ENCODE data around the gene MYO5A. TPM values are rescaled to one million over a fixed set of nuclear protein-coding genes. Genes with fewer than 3 reads are reported as not detected.

Gene MYO5A
- total and polyA plus RNA-seq, 4 donors = 47.8 to 119 (median 88.4) TPM

DNA sequence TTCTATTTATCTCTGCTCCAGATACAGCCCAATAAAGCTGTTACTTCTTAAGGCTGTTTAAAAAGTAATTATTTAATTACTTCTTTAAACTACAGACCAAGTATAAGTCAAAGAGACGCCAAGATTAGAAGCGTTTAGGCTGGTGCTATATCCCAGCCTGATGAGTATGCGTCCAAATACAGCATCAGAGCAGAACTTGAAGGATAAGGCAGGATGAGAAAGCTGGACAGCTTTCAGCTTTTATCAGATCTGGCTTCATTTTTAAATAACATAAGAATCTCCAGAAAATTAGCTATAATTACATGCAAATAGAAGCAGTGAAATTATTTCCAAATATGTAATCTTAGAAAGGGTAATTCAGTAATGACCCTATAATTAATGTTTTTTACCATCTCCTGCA, 122.8 kb downstream of the MYO5A start:
- Histone ChIP-seq H3K4me1 (ENCODE audit: control insufficient read depth, insufficient read depth, low read length) (no peaks in the 10 kb centered on the region), H3K36me3 (ENCODE audit: control insufficient read depth, insufficient read depth, low read length) (peaks cover 10% of the 10 kb centered on the region), H3K9me3 (ENCODE audit: control insufficient read depth, insufficient read depth, low read length) (no peaks in the 10 kb centered on the region), H3K27ac (ENCODE audit: low read depth, low read length) (no peak overlapping the region), H3K27me3 (ENCODE audit: control insufficient read depth, insufficient read depth, low read length) (no peaks in the 10 kb centered on the region), H3K4me3 (ENCODE audit: low read depth, low read length) (no peak overlapping the region)
- DNase-seq (ENCODE audit: low read depth in 4 of 6, low spot score in 6 of 6) = peak in 1 of 6 donors; percentile 46
- no CpG with 5 or more reads among the region's 3 CpGs for WGBS (ENCODE audit: insufficient coverage)

DNA sequence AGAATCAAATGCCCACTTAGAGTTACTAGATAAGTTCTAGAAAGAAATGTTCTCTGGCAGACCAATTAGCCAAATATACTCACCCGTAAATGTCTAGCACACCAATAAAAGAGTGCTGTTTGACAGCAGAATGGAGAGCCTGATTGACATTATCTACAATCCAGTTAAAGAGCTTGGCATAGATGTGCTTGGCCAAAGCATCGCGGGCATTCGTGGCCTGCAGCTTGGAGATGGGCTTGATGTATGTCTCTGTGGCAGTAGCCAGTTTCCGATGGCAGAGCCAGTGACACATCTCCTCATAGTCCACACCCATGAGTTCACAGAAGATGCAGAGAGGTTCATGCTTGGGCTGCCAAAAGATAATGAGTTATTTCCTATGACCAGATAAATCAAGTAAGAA, 131.6 kb downstream of the MYO5A start:
- Histone ChIP-seq H3K27ac (ENCODE audit: low read depth, low read length) (no peak overlapping the region), H3K9me3 (ENCODE audit: control insufficient read depth, insufficient read depth, low read length) (no peaks in the 10 kb centered on the region), H3K27me3 (ENCODE audit: control insufficient read depth, insufficient read depth, low read length) (no peaks in the 10 kb centered on the region), H3K36me3 (ENCODE audit: control insufficient read depth, insufficient read depth, low read length) (no peaks in the 10 kb centered on the region), H3K4me3 (ENCODE audit: low read depth, low read length) (no peak overlapping the region), H3K4me1 (ENCODE audit: control insufficient read depth, insufficient read depth, low read length) (no peaks in the 10 kb centered on the region)
- DNase-seq (ENCODE audit: low read depth in 4 of 6, low spot score in 6 of 6) = no peak
- 83% methylated on average over 3 of the region's 5 CpGs for WGBS (ENCODE audit: insufficient coverage)

DNA sequence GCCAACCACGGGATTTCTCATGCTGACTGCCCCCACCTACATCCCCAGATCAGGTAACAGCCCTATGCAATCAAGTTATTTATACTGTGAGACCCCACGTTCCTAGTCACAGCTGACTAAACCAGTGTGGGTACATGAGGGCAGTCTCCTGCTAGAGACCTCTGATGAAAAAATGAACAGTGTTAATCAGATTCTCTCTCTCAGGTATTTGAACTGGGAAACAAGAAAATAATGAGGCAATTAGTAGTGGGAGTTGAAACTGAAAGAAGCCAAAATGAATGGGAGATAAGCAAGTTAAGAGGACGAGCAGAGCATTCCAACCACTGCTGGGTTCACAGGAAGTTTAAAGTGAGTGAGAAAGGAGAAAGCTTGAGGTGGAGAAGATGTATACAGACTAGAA, 134.6 kb downstream of the MYO5A start:
- 42% methylated on average over 1 of the region's 3 CpGs for WGBS (ENCODE audit: insufficient coverage)
- no peak overlapping the region for H3K27ac ChIP-seq (ENCODE audit: low read depth, low read length)

DNA sequence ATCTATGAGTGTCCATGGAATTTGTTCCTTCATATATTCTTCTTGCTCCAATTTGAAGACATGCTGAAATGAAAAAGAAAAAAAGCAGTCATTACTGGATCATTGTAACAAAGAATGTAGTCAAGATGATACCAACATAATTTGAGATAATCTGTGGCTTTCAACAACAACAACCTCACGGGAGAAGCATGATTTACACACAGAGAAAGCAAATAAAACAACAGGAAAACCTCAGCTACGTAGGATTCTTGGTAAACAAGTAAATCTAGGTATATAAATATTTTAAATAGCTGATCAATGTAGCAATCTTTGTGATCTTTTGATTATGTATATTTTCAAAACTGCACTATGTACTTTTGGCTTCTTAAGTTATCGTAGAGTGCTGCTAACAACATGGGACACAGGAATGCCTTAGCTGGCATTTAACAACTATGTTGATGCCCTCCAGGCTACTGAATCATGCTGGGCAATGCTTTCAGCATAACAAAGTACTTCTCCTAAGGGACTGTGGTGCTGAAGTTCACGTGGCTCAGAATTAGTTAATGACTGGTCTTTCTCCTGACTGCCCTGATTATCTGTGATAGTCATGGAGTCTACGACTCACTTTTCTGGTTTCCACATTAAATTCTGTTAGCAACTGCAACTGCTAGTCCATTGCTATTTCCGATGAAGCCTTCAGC, 136.5 kb downstream of the MYO5A start:
- Histone ChIP-seq H3K36me3 (ENCODE audit: control insufficient read depth, insufficient read depth, low read length) (peaks cover 4% of the 10 kb centered on the region), H3K27ac (ENCODE audit: low read depth, low read length) (no peak overlapping the region), H3K9me3 (ENCODE audit: control insufficient read depth, insufficient read depth, low read length) (no peaks in the 10 kb centered on the region), H3K4me3 (ENCODE audit: low read depth, low read length) (no peak overlapping the region), H3K4me1 (ENCODE audit: control insufficient read depth, insufficient read depth, low read length) (no peaks in the 10 kb centered on the region), H3K27me3 (ENCODE audit: control insufficient read depth, insufficient read depth, low read length) (no peaks in the 10 kb centered on the region)
- 38% methylated on average over 4 of the region's 6 CpGs for WGBS (ENCODE audit: insufficient coverage)
- no peak for DNase-seq (ENCODE audit: low read depth in 4 of 6, low spot score in 6 of 6)

More for the DNA sequence above, 134.6 kb downstream of the MYO5A start:
- H3K4me3 ChIP-seq (ENCODE audit: low read depth, low read length) = no peak overlapping the region
- H3K27me3 ChIP-seq (ENCODE audit: control insufficient read depth, insufficient read depth, low read length) = no peaks in the 10 kb centered on the region
- no peaks in the 10 kb centered on the region for H3K36me3 ChIP-seq (ENCODE audit: control insufficient read depth, insufficient read depth, low read length)
- H3K4me1 ChIP-seq (ENCODE audit: control insufficient read depth, insufficient read depth, low read length) = no peaks in the 10 kb centered on the region
- no peak for DNase-seq (ENCODE audit: low read depth in 4 of 6, low spot score in 6 of 6)
- no peaks in the 10 kb centered on the region for H3K9me3 ChIP-seq (ENCODE audit: control insufficient read depth, insufficient read depth, low read length)

DNA sequence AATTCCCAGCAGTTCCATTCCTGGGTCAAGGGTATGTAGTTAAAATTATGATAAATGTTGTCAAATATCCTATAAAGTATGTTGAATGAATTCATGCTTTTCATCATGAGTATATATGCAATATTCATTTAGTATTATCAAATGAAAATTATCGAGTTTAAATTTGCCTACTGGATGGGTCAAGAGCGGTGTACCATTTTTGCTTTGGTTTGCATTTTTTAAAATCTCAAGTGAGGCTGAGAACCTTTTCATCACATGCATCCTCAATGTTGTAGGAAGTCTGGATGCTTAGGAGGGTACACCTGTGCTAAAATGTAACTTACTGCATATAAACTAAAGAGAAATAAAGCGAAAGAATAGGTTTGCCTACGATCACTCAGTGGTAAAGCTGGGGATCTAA, 137.6 kb downstream of the MYO5A start:
- no peak overlapping the region for H3K4me3 ChIP-seq (ENCODE audit: low read depth, low read length)
- WGBS (ENCODE audit: insufficient coverage) = no CpG with 5 or more reads among the region's 4 CpGs
- no peaks in the 10 kb centered on the region for H3K4me1 ChIP-seq (ENCODE audit: control insufficient read depth, insufficient read depth, low read length)
- H3K27me3 ChIP-seq (ENCODE audit: control insufficient read depth, insufficient read depth, low read length) = no peaks in the 10 kb centered on the region
- no peak for DNase-seq (ENCODE audit: low read depth in 4 of 6, low spot score in 6 of 6)
- no peak overlapping the region for H3K27ac ChIP-seq (ENCODE audit: low read depth, low read length)
- H3K9me3 ChIP-seq (ENCODE audit: control insufficient read depth, insufficient read depth, low read length) = no peaks in the 10 kb centered on the region
- H3K36me3 ChIP-seq (ENCODE audit: control insufficient read depth, insufficient read depth, low read length) = peaks cover 4% of the 10 kb centered on the region

DNA sequence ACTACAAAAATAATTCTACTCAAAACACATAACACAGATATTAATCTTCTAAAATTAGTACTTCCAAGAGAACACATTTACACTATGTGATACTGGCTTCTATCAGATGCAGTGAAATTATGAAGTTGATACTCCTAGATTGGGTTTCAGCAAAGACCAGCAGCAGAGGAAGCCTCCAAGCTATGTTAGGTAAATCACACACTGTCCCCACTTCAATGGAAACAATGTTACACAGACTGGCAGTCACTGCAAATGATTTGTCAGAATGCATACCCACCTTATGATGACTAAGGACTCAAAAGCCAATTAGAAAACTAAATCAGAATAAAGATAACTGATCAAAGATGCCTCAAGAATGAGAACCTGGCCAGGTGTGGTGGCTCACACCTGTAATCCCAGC, 143.0 kb downstream of the MYO5A start:
- DNase-seq (ENCODE audit: low read depth in 4 of 6, low spot score in 6 of 6) = no peak
- no peak overlapping the region for H3K27ac ChIP-seq (ENCODE audit: low read depth, low read length)
- H3K4me3 ChIP-seq (ENCODE audit: low read depth, low read length) = no peak overlapping the region

DNA sequence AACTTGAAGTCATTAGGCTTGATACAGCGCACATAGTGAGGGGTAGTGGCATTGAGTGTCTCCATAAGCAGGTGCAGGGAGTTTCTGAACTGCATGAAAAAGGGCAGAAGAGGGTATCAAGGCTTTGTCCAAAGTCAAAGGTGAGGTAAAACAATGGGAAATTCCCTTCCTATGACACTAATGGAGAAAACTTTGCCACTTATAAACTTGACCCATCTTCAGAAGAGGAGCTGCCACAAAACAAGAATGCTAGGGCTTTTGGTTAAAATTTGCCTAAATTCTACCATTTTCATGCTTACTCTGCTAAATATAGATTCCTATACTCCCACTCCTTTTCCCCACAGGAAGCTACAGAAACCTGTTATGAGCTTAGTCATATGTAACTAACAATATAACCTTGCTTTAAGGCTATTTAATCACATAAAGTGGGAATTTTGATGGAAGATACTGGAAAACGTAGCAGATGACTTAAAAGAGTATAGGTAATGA, 145.5 kb downstream of the MYO5A start:
- DNase-seq (ENCODE audit: low read depth in 4 of 6, low spot score in 6 of 6) = no peak
- WGBS (ENCODE audit: insufficient coverage) = 87% methylated on average over 2 of the region's 2 CpGs

More for the DNA sequence above, 143.0 kb downstream of the MYO5A start:
- H3K9me3 ChIP-seq (ENCODE audit: control insufficient read depth, insufficient read depth, low read length) = no peaks in the 10 kb centered on the region
- no peaks in the 10 kb centered on the region for H3K27me3 ChIP-seq (ENCODE audit: control insufficient read depth, insufficient read depth, low read length)
- no peaks in the 10 kb centered on the region for H3K4me1 ChIP-seq (ENCODE audit: control insufficient read depth, insufficient read depth, low read length)
- H3K36me3 ChIP-seq (ENCODE audit: control insufficient read depth, insufficient read depth, low read length) = peaks cover 29% of the 10 kb centered on the region

DNA sequence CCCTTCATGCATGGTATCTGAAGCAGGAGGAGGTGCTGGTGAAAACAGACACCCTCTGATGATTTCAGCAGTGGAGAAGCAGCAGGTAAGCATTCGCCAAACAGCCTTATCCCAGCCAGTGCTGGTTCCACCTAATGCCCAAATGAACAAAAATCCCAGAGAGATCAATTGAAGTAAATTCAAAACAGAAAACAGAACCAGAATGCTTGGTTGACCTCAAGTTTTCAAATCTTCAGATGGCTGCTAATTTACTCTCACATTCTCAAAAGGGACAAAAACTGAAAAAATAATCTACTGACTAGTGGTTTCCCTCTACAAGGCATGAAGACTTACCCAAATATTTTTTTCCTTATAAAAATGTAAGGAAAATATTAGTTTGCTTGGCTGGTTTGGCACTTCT, 146.0 kb downstream of the MYO5A start:
- DNase-seq (ENCODE audit: low read depth in 4 of 6, low spot score in 6 of 6) = no peak
- Histone ChIP-seq H3K9me3 (ENCODE audit: control insufficient read depth, insufficient read depth, low read length) (no peaks in the 10 kb centered on the region), H3K4me3 (ENCODE audit: low read depth, low read length) (no peak overlapping the region), H3K27me3 (ENCODE audit: control insufficient read depth, insufficient read depth, low read length) (no peaks in the 10 kb centered on the region), H3K4me1 (ENCODE audit: control insufficient read depth, insufficient read depth, low read length) (no peaks in the 10 kb centered on the region), H3K27ac (ENCODE audit: low read depth, low read length) (no peak overlapping the region), H3K36me3 (ENCODE audit: control insufficient read depth, insufficient read depth, low read length) (peaks cover 42% of the 10 kb centered on the region)
- WGBS (ENCODE audit: insufficient coverage) = no CpG with 5 or more reads among the region's 1 CpG

More for the DNA sequence above, 145.5 kb downstream of the MYO5A start:
- Histone ChIP-seq H3K4me3 (ENCODE audit: low read depth, low read length) (no peak overlapping the region), H3K27ac (ENCODE audit: low read depth, low read length) (no peak overlapping the region), H3K9me3 (ENCODE audit: control insufficient read depth, insufficient read depth, low read length) (no peaks in the 10 kb centered on the region), H3K4me1 (ENCODE audit: control insufficient read depth, insufficient read depth, low read length) (no peaks in the 10 kb centered on the region), H3K36me3 (ENCODE audit: control insufficient read depth, insufficient read depth, low read length) (peaks cover 39% of the 10 kb centered on the region), H3K27me3 (ENCODE audit: control insufficient read depth, insufficient read depth, low read length) (no peaks in the 10 kb centered on the region)

DNA sequence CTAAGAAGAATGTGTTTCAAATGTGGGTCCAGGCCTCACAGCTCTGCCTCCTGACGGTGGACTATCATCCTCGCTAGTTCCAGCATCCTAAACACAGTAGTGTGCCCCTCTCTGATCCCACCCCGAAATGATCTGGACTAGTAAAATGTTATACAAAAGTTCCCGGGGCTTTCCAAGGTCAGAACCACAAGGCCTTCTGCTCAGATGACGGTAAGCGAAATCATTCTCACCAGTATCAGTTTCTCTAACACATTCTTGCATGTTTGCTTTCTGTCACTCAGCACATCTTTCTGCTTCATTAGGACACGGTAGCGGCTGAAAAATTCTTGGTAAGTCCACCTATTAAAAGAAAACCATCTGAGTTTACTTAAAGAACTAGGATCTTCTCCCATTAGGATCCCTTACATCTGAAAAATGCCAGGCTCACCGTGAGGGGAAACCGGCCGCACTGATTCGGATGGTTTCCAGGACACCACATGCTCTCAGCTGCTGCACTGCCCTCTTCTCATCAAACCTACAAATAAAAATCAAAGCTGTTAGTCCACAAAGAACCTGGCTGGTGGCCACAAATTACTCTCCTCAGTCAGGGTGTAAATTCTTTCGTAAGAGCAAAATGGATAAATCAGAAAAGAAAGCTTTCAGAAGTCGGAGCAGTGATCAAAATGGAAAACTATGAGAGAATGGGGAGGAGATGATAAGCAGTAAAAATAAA, 149.1 kb downstream of the MYO5A start:
- H3K27ac ChIP-seq (ENCODE audit: low read depth, low read length) = no peak overlapping the region
- no peaks in the 10 kb centered on the region for H3K27me3 ChIP-seq (ENCODE audit: control insufficient read depth, insufficient read depth, low read length)
- H3K36me3 ChIP-seq (ENCODE audit: control insufficient read depth, insufficient read depth, low read length) = peaks cover 58% of the 10 kb centered on the region
- H3K4me3 ChIP-seq (ENCODE audit: low read depth, low read length) = no peak overlapping the region
- no peaks in the 10 kb centered on the region for H3K4me1 ChIP-seq (ENCODE audit: control insufficient read depth, insufficient read depth, low read length)
- DNase-seq (ENCODE audit: low read depth in 4 of 6, low spot score in 6 of 6) = no peak
- H3K9me3 ChIP-seq (ENCODE audit: control insufficient read depth, insufficient read depth, low read length) = peaks cover 1% of the 10 kb centered on the region
- 92% methylated on average over 9 of the region's 14 CpGs for WGBS (ENCODE audit: insufficient coverage)
